22Rv1 (cell line): ENCODE results near the gene GLI1.

Experiments
- H3K27ac ChIP-seq: fragments of 450-650 bp; 2 replicates; pipeline ENCODE4 v1.5.1; 2017
- ZFX ChIP-seq: fragments of 450-650 bp; IDR thresholded peaks from 2 replicates; pipeline ENCODE4 v1.6.1; 2017; ENCODE audit warnings: antibody characterized with exemption, borderline replicate concordance
- TF ChIP-seq, protein P1 (sequence below): fragments of 450-650 bp; IDR thresholded peaks from 2 replicates; pipeline ENCODE4 v1.5.1; 2017; ENCODE audit warnings: mild to moderate bottlenecking

Gene GLI1

DNA sequence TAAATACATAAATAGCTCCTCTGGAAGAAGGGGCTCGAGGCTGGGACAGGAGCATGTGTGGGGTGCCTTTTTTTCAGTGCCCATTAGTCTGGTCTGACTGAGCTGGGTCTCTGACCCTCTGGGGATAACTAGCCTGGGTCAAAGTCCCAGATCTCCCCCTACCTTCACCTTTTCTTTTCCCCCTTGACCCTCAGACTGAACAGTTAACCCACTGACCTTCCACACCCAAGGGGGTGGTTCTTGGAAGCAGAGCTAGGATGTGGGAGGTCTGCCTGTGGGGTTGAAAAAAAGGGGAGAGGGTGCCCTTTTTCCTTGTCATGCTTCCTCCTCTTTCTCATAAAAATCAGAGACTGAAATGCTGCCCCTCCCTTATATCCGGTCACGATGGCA, 925 bp upstream of the GLI1 start:
- TF ChIP-seq, protein P1, sequence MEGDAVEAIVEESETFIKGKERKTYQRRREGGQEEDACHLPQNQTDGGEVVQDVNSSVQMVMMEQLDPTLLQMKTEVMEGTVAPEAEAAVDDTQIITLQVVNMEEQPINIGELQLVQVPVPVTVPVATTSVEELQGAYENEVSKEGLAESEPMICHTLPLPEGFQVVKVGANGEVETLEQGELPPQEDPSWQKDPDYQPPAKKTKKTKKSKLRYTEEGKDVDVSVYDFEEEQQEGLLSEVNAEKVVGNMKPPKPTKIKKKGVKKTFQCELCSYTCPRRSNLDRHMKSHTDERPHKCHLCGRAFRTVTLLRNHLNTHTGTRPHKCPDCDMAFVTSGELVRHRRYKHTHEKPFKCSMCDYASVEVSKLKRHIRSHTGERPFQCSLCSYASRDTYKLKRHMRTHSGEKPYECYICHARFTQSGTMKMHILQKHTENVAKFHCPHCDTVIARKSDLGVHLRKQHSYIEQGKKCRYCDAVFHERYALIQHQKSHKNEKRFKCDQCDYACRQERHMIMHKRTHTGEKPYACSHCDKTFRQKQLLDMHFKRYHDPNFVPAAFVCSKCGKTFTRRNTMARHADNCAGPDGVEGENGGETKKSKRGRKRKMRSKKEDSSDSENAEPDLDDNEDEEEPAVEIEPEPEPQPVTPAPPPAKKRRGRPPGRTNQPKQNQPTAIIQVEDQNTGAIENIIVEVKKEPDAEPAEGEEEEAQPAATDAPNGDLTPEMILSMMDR: no peak
- TF ChIP-seq ZFX: no peak
- peak overlapping the region; percentile 72 for H3K27ac ChIP-seq

DNA sequence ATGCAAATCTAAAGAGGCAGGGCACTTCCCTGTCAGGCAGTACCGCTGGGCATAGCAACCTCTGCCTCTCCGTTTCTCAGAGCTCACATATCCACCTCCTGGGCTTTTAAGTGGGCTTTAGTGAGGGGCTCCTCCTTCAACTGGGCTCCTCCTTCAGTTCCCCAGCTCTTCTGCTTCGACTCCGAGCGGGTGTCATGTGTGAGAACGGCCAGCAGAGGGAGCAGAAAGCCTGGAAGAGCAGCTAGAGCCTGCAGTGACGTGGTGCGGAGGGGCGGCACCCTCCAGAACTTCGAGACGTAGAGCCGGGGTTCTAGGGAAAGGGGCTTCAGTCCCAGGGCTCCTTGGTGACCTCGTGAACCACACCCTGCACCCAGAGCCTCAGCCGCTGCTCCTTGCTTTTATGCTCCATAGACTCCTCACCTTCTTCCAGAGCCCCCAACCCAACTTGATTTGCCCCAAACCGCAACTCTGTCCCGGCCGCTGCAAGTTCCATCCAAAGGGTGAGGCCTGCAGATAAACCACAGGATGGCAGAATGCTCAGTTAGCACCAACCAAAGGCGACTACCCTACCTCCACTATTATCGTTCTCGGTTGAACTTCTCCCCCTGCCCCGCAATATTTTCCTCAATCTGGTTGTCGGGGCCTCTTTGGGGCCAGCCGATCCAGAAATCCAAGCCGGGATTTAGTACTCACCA, 383 bp upstream of the GLI1 start:
- H3K27ac ChIP-seq: peak overlapping the region; percentile 72
- TF ChIP-seq ZFX: no peak
- TF ChIP-seq, protein P1: peak; percentile 99

DNA sequence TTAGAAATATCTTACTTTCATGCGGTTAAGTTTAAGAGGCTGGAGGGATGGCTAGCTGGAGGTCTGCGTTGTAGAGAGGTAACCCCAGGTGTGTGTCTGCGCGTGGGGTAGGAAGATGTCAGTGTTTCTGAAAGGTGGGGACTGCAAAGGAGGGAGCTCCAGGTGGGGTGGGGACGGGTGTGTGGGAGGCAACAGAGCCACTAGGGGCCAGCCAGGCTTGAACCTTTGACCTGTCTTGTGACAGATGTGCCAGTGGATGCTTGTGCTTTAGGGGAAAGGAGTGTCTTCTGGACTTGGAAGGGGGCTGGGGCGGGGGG, 841 bp downstream of the GLI1 start:
- TF ChIP-seq, protein P1: no peak
- no peak for TF ChIP-seq ZFX
- peak overlapping the region; percentile 72 for H3K27ac ChIP-seq

DNA sequence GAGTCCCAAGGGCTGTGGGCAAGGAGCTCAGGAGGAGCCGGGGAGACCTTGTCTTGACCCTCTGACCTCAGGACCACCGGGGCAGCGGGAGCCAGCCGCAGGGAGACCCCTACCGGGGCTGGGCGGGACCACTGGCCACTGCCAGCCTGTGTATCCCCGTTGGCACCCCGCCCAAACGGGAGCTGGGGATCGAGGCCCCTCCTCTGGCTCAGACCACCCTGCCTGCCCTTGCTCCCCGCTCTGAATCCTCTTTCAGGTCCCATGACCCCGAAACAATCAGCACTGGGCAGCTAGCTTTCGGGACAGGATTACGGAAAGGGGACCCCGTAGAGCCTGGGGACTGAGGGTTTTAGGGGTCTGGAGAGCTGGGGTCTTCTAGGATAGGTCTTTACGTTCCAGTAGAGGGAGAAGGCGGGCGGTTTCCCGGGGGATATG, 1.3 kb downstream of the GLI1 start:
- peak overlapping the region; percentile 72 for H3K27ac ChIP-seq
- TF ChIP-seq ZFX: no peak
- TF ChIP-seq, protein P1: peak; percentile 14; the same call in 1 of the 2 replicates

DNA sequence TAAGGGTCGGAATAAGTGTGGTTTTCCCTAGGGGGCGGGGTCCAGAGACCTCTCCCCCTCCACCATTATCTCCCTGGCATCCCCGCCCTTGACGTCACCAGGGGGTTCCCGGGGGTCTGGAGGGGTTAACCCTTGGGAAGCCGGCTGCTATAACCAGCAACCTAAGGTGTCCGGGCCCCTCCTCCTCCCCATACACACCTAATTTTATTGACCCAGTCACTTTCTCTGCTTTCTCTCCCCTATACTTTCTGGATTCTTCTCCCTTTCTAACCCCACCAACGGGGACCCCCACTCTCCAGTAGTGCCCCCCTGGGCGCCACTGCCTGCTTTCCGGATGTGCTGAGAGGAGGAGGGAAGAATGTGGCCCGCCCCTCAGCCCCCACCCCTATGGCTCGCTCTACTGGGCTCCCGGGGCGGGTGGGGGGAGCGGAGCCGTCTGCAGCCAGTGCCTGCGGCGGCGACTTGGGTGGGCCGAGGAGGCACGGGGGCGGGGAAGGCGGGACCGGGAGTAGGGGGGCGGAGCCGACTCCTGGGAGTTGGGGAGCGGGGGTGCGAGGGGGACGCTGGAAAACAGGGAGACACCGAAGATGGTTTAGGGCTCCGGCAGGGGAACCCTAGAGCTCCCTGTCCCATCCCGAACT, 1.8 kb downstream of the GLI1 start:
- no peak for TF ChIP-seq ZFX
- TF ChIP-seq, protein P1: no peak
- peak overlapping the region; percentile 72 for H3K27ac ChIP-seq

DNA sequence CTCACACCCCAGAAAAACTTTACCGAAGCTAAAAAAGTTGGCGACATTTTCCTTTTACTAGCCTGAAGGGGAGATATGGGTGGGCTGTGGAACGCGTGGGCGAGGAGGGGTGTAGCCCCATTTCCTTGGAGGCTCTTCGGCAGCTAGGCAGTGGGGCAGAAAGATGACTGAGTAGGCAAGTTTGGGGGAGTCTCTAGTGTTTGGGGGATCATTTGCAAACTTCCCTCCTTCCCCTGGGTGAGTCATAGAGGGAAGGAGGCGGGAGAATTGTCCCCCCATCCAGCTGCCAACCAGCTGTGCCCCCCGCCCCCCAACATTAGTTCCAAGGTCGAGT, 2.3 kb downstream of the GLI1 start:
- TF ChIP-seq, protein P1: no peak
- no peak for TF ChIP-seq ZFX
- H3K27ac ChIP-seq: peak overlapping the region; percentile 72

DNA sequence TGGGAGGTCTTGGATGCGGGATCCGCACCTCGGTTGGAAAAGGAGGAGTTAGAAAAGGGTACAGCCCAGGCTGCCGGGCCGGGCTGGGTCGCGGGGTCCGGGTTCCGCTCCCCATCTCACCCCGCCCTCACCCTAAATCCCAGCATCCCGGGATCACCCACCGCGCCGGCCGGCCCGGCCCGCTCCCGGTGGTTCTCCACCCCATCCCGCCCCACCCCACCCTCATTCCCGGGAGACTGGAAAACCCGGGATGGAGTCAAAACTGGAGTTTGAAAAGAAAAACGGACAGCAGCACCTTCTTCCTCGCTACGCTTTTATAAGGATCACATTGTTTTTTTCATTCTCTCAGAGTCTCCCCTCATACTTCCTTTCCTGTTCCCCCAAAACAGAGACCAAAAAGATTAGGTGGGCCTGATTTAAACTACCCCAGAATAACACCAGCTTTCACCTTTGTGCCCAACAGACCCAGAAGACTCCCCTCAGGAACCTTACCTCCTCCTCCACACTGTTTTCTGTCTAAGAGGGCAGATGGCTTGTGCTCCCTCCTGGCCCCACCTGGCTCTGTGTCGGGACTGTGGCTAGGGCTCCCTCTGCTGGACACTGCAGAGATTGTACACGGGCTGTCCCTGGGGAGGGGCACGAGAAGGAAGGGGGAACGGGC, 2.8 kb downstream of the GLI1 start:
- H3K27ac ChIP-seq: peak overlapping the region; percentile 72
- no peak for TF ChIP-seq ZFX
- TF ChIP-seq, protein P1: peak; percentile 100
